IMR-90 (cell line): Measurements from ENCODE around the gene MASP2. TPM values are rescaled to one million over a fixed set of nuclear protein-coding genes. Genes with fewer than 3 reads are reported as not detected.

Source experiments
- ATAC-seq: fragments of 200-7000 bp; cut with Tn5 transposase; 2 replicates; pipeline ENCODE4 v1.9.1; 2020; ENCODE audit warnings: low read depth, mild to moderate bottlenecking, moderate library complexity
- BruUV-seq: library from RNA; stranded (reverse); fragments of 400-500 nt; replicated peaks from 2 replicates; lab custom pipeline; 2021; lab: Mats Ljungman, UMichigan
- CTCF ChIA-PET: fragments of 300-600 bp; formaldehyde crosslinking; extraction: SDS; loops from one replicate; lab custom pipeline; 2021; ENCODE audit warnings: antibody characterized with exemption; lab: Yijun Ruan, JAX
- POLR2A ChIA-PET: fragments of 300-600 bp; sonication (Branson Sonifier 250); formaldehyde crosslinking; loops from one replicate; lab custom pipeline; 2022; ENCODE audit warnings: antibody characterized with exemption; ENCODE audit not compliant: unreplicated experiment; lab: Charles Lee
- DNase-seq: peaks from one replicate; pipeline ENCODE4 v3.0.0; 2013
- H2AFZ ChIP-seq: replicated peaks from 2 replicates; pipeline ENCODE3; 2013; ENCODE audit warnings: low read length, mild to moderate bottlenecking; ENCODE audit not compliant: poor library complexity
- H2AK5ac ChIP-seq: 2 replicates; pipeline ENCODE4 v1.6.1; 2013; ENCODE audit warnings: low read depth, low read length, inconsistent platforms
- H2AK9ac ChIP-seq: replicated peaks from 2 replicates; pipeline ENCODE3; 2013; ENCODE audit warnings: mild to moderate bottlenecking, low read depth, low read length, moderate library complexity; ENCODE audit not compliant: poor library complexity
- H2BK120ac ChIP-seq: 2 replicates; pipeline ENCODE4 v1.6.1; 2013; ENCODE audit warnings: low read depth, low read length, inconsistent platforms
- H2BK15ac ChIP-seq: 3 replicates; pipeline ENCODE4 v1.6.1; 2013; ENCODE audit warnings: low read depth, low read length, inconsistent platforms
- H2BK20ac ChIP-seq: 2 replicates; pipeline ENCODE4 v1.6.1; 2013; ENCODE audit warnings: low read depth, mild to moderate bottlenecking, inconsistent platforms, low read length, moderate library complexity
- H2BK5ac ChIP-seq: 2 replicates; pipeline ENCODE4 v1.6.1; 2013; ENCODE audit warnings: mild to moderate bottlenecking, low read depth, low read length, inconsistent platforms; ENCODE audit not compliant: poor library complexity, severe bottlenecking
- H3K14ac ChIP-seq: replicated peaks from 2 replicates; pipeline ENCODE4 v1.6.1; 2013; ENCODE audit warnings: low read depth, low read length, inconsistent platforms
- H3K18ac ChIP-seq: 2 replicates; pipeline ENCODE4 v1.6.1; 2013; ENCODE audit warnings: low read depth, low read length, control low read depth
- H3K23ac ChIP-seq: 2 replicates; pipeline ENCODE4 v1.6.1; 2013; ENCODE audit warnings: low read depth, low read length, inconsistent platforms
- H3K27ac ChIP-seq: 2 replicates; pipeline ENCODE4 v1.5.1; 2013; ENCODE audit warnings: mild to moderate bottlenecking, control low read depth, low read length; ENCODE audit not compliant: insufficient read depth
- H3K27me3 ChIP-seq: 2 replicates; pipeline ENCODE4 v1.6.1; 2013; ENCODE audit warnings: low read length; ENCODE audit not compliant: control insufficient read depth, insufficient read depth
- H3K36me3 ChIP-seq: 2 replicates; pipeline ENCODE4 v1.6.1; 2013; ENCODE audit warnings: low read length, mixed read lengths; ENCODE audit not compliant: control insufficient read depth, insufficient read depth
- H3K4ac ChIP-seq: 2 replicates; pipeline ENCODE4 v1.6.1; 2013; ENCODE audit warnings: low read depth, low read length, inconsistent platforms
- H3K4me1 ChIP-seq: 2 replicates; pipeline ENCODE4 v1.6.1; 2013; ENCODE audit warnings: low read length, mixed read lengths; ENCODE audit not compliant: control insufficient read depth, insufficient read depth
- H3K4me2 ChIP-seq: 2 replicates; pipeline ENCODE4 v1.6.1; 2013; ENCODE audit warnings: low read depth, mild to moderate bottlenecking, control low read depth, low read length, moderate library complexity
- H3K4me3 ChIP-seq: 2 replicates; pipeline ENCODE4 v1.5.1; 2013; ENCODE audit warnings: low read depth, mild to moderate bottlenecking, control low read depth, low read length, moderate library complexity; ENCODE audit not compliant: insufficient read depth
- H3K56ac ChIP-seq: 2 replicates; pipeline ENCODE4 v1.6.1; 2013; ENCODE audit warnings: low read length, inconsistent platforms; ENCODE audit not compliant: insufficient read depth; ENCODE audit errors: extremely low read depth
- H3K79me1 ChIP-seq, 2 experiments: 2 replicates each; pipeline ENCODE4 v1.6.1; 2013; ENCODE audit warnings: low read length in 2 of 2, inconsistent platforms in 1 of 2, low read depth in 1 of 2
- H3K9ac ChIP-seq: 2 replicates; pipeline ENCODE4 v1.6.1; 2013; ENCODE audit warnings: low read depth, low read length, control low read depth
- H3K9me1 ChIP-seq: 2 replicates; pipeline ENCODE4 v1.6.1; 2013; ENCODE audit warnings: low read length, inconsistent platforms; ENCODE audit not compliant: insufficient read depth
- H3K9me3 ChIP-seq: 2 replicates; pipeline ENCODE4 v1.6.1; 2013; ENCODE audit warnings: low read length; ENCODE audit not compliant: control insufficient read depth, insufficient read depth
- H4K20me1 ChIP-seq: 2 replicates; pipeline ENCODE4 v1.6.1; 2013; ENCODE audit warnings: low read length, inconsistent platforms; ENCODE audit not compliant: insufficient read depth
- H4K5ac ChIP-seq: 2 replicates; pipeline ENCODE4 v1.6.1; 2013; ENCODE audit warnings: mild to moderate bottlenecking, low read depth, low read length, control low read depth
- H4K8ac ChIP-seq, 2 experiments: 2 replicates each; pipeline ENCODE4 v1.6.1; 2013; ENCODE audit warnings: low read depth in 2 of 2, low read length in 2 of 2, control low read depth in 1 of 2, inconsistent platforms in 1 of 2
- H4K91ac ChIP-seq: 2 replicates; pipeline ENCODE4 v1.6.1; 2013; ENCODE audit warnings: low read depth, low read length, inconsistent platforms; ENCODE audit not compliant: insufficient read depth
- CTCF ChIP-seq: conservative IDR thresholded peaks from 2 replicates; pipeline ENCODE4 v1.5.1; 2012; ENCODE audit warnings: mild to moderate bottlenecking, low read depth, low read length, improper control_type of control experiment
- FOS ChIP-seq: fragments of 150-350 bp; IDR thresholded peaks from 2 replicates; pipeline ENCODE4 v1.6.1; 2016; ENCODE audit warnings: low read depth, low read length
- MXI1 ChIP-seq: IDR thresholded peaks from 2 replicates; pipeline ENCODE4 v1.6.1; 2012; ENCODE audit warnings: low read depth, mild to moderate bottlenecking, low read length, moderate library complexity, borderline replicate concordance
- POLR2A ChIP-seq: IDR thresholded peaks from 2 replicates; pipeline ENCODE4 v1.6.1; 2012; ENCODE audit warnings: mild to moderate bottlenecking, low read depth, low read length
- WGBS, 2 experiments: methylation state at CpG; one replicate each; pipeline versions ENCODE4 v1.1.5 to v1.1.7; 2013; ENCODE audit warnings: missing lambda C conversion rate in 2 of 2; ENCODE audit not compliant: insufficient read length in 1 of 2; ENCODE audit errors: extremely low coverage in 2 of 2; 5-methylcytosine and 5-hydroxymethylcytosine counted together
- dilution Hi-C: fragments of 300-500 bp; cut with HindIII; formaldehyde crosslinking; loops from one replicate; pipeline ENCODE4 v1.14.3; 2018; ENCODE audit warnings: low sequenced_read_pairs; ENCODE audit not compliant: unreplicated experiment
- in situ Hi-C: fragments of 300-500 bp; cut with MboI; formaldehyde crosslinking; loops from 3 replicates; pipeline ENCODE4 v1.14.3; 2019; ENCODE audit warnings: low sequenced_read_pairs, inconsistent platforms, mixed read lengths
- intact Hi-C: fragments of 100-400 bp; cut with micrococcal nuclease; formaldehyde crosslinking; loops from 2 replicates; pipeline ENCODE4 v1.10.0; 2022
- polyA plus RNA-seq, 3 experiments: library from polyadenylated mRNA; depleted of rRNA; stranded (reverse); fragments of >200 nt; gene quantifications; 2 replicates each; pipeline ENCODE4 v1.2.3, GENCODE V29; 2012; ENCODE audit warnings: low replicate concordance in 1 of 3
- total RNA-seq: library from RNA; depleted of rRNA; stranded (reverse); fragments of >200 nt; gene quantifications from 2 replicates; pipeline ENCODE4 v1.2.3, GENCODE V29; 2012

The MASP2 gene
- total and polyA plus RNA-seq, 2 of the 4 experiments (the other 2 are of a cell fraction) = 0.03 TPM; not detected in 1

GRCh38 chr1:10980841-10981727 is 66.0 kb downstream of the MASP2 start (continued):
- TF ChIP-seq MXI1 = no peak

GRCh38 chr1:10980094-10980577 is 66.9 kb downstream of the MASP2 start:
- ChIA-PET POLR2A (no interaction called here), CTCF (interaction anchor here (0.6 kb wide), 1 partner anchor 15 kb away, joined by 3 read pairs; no protein-coding TSS in a partner anchor)
- Histone ChIP-seq H3K36me3 (no peaks in the 10 kb centered on the region), H3K9ac (no peak overlapping the region), H3K27ac (no peak overlapping the region), H3K56ac (no peak overlapping the region), H3K4me3 (no peak overlapping the region), H2AK9ac (no peak overlapping the region), H3K27me3 (peaks cover 14% of the 10 kb centered on the region), H3K9me1 (no peaks in the 10 kb centered on the region), H2BK120ac (no peak overlapping the region), H3K9me3 (no peaks in the 10 kb centered on the region), H2AK5ac (no peak overlapping the region), H3K4me2 (no peak overlapping the region; the same call in 1 of the 2 replicates), H3K4ac (no peak overlapping the region), H4K91ac (no peak overlapping the region), H4K20me1 (no peaks in the 10 kb centered on the region), H3K18ac (no peak overlapping the region), H3K4me1 (peaks cover 1% of the 10 kb centered on the region; the same call in 1 of the 2 replicates), H3K23ac (no peak overlapping the region), H2AFZ (peak overlapping the region; percentile 56), H4K8ac (no peak overlapping the region), H2BK5ac (no peak overlapping the region), H3K14ac (no peak overlapping the region), H2BK15ac (no peak overlapping the region), H3K79me1 (no peaks in the 10 kb centered on the region), H4K5ac (no peak overlapping the region), H2BK20ac (no peak overlapping the region)
- DNase-seq (peak; percentile 31), ATAC-seq (peak; percentile 88)
- TF ChIP-seq MXI1 (no peak), FOS (no peak), CTCF (peak; percentile 32; the same call in 1 of the 2 replicates), POLR2A (no peak)
- in situ Hi-C loops = no loop called here
- intact Hi-C loops = no loop called here
- BruUV-seq = no TSS peak
- 0% methylated on average over 1 of the region's 15 CpGs; no CpG with 5 or more reads in 1 of the 2 experiments for WGBS, 2 experiments
- dilution Hi-C loops = no loop called here
